Embryonic facial prominence (tissue), 1 donor: ENCODE results near the gene RBMS1.
"Not testable (repeated sequence)": the region's sequence is repeated elsewhere in the genome, so short reads cannot be mapped to it uniquely, and the experiment has no call there.

Experiments used
- DNase-seq: peaks from one replicate; pipeline ENCODE4 v3.0.0-alpha.2; 2016; ENCODE audit errors: extremely low spot score

RBMS1 gene

GRCh38 chr2:160434254-160434948, 59.2 kb downstream of the RBMS1 start:
- no peak for DNase-seq

GRCh38 chr2:160433466-160434140, 60.0 kb downstream of the RBMS1 start:
- DNase-seq, result no peak

- DNase-seq, result no peak
Observed at GRCh38 chr2:160432633-160433032, 61.0 kb downstream of the RBMS1 start.

GRCh38 chr2:160431441-160431840, 62.2 kb downstream of the RBMS1 start:
- DNase-seq, result no peak

GRCh38 chr2:160430001-160430344, 63.6 kb downstream of the RBMS1 start:
- DNase-seq, result no peak

GRCh38 chr2:160429248-160430000, 64.2 kb downstream of the RBMS1 start:
- no peak for DNase-seq

GRCh38 chr2:160428405-160428763, 65.2 kb downstream of the RBMS1 start:
- DNase-seq, result no peak

GRCh38 chr2:160427629-160428404, 65.8 kb downstream of the RBMS1 start:
- no peak for DNase-seq

- no peak for DNase-seq
Observed at GRCh38 chr2:160426604-160427003, 67.0 kb downstream of the RBMS1 start.

- DNase-seq, result no peak
Observed at GRCh38 chr2:160425434-160426151, 68.0 kb downstream of the RBMS1 start.

- DNase-seq, result no peak
Observed at GRCh38 chr2:160423126-160423525, 70.5 kb downstream of the RBMS1 start.

- DNase-seq, result not testable (repeated sequence)
Observed at GRCh38 chr2:160421646-160422501, 71.7 kb downstream of the RBMS1 start.

GRCh38 chr2:160420711-160421110, 72.9 kb downstream of the RBMS1 start:
- DNase-seq, result no peak

- no peak for DNase-seq
Observed at GRCh38 chr2:160419776-160420505, 73.7 kb downstream of the RBMS1 start.

- no peak for DNase-seq
Observed at GRCh38 chr2:160418853-160419252, 74.8 kb downstream of the RBMS1 start.

GRCh38 chr2:160418398-160418765, 75.2 kb downstream of the RBMS1 start:
- DNase-seq, result no peak

GRCh38 chr2:160417745-160418397, 75.7 kb downstream of the RBMS1 start:
- DNase-seq, result no peak

GRCh38 chr2:160415991-160416390, 77.6 kb downstream of the RBMS1 start:
- DNase-seq, result no peak

- no peak for DNase-seq
Observed at GRCh38 chr2:160411955-160412354, 81.7 kb downstream of the RBMS1 start.
